AG10803 (cell line): ENCODE results near the gene ABHD2.
"Not testable (repeated sequence)": the region's sequence is repeated elsewhere in the genome, so short reads cannot be mapped to it uniquely, and the experiment has no call there.

Source experiments
- DNase-seq: peaks from one replicate; pipeline ENCODE4 v3.0.0; 2010; ENCODE audit warnings: low read depth
- H3K4me3 ChIP-seq: 2 replicates; pipeline ENCODE4 v1.5.1; 2011; ENCODE audit warnings: mild to moderate bottlenecking, low read length, control low read depth
- TF ChIP-seq, protein P1 (sequence below): conservative IDR thresholded peaks from 2 replicates; pipeline ENCODE4 v1.5.1; 2011; ENCODE audit warnings: mild to moderate bottlenecking, low read length, control low read depth, inconsistent platforms

ABHD2 gene

GRCh38 chr15:89230277-89230676 lies 142.0 kb downstream of the ABHD2 start:
- TF ChIP-seq, protein P1, sequence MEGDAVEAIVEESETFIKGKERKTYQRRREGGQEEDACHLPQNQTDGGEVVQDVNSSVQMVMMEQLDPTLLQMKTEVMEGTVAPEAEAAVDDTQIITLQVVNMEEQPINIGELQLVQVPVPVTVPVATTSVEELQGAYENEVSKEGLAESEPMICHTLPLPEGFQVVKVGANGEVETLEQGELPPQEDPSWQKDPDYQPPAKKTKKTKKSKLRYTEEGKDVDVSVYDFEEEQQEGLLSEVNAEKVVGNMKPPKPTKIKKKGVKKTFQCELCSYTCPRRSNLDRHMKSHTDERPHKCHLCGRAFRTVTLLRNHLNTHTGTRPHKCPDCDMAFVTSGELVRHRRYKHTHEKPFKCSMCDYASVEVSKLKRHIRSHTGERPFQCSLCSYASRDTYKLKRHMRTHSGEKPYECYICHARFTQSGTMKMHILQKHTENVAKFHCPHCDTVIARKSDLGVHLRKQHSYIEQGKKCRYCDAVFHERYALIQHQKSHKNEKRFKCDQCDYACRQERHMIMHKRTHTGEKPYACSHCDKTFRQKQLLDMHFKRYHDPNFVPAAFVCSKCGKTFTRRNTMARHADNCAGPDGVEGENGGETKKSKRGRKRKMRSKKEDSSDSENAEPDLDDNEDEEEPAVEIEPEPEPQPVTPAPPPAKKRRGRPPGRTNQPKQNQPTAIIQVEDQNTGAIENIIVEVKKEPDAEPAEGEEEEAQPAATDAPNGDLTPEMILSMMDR, result peak; percentile 28
- no peak for DNase-seq
- no peak overlapping the region for H3K4me3 ChIP-seq

GRCh38 chr15:89231832-89232231 lies 143.6 kb downstream of the ABHD2 start:
- H3K4me3 ChIP-seq, result no peak overlapping the region
- no peak for DNase-seq
- TF ChIP-seq, protein P1, result no peak

DNA sequence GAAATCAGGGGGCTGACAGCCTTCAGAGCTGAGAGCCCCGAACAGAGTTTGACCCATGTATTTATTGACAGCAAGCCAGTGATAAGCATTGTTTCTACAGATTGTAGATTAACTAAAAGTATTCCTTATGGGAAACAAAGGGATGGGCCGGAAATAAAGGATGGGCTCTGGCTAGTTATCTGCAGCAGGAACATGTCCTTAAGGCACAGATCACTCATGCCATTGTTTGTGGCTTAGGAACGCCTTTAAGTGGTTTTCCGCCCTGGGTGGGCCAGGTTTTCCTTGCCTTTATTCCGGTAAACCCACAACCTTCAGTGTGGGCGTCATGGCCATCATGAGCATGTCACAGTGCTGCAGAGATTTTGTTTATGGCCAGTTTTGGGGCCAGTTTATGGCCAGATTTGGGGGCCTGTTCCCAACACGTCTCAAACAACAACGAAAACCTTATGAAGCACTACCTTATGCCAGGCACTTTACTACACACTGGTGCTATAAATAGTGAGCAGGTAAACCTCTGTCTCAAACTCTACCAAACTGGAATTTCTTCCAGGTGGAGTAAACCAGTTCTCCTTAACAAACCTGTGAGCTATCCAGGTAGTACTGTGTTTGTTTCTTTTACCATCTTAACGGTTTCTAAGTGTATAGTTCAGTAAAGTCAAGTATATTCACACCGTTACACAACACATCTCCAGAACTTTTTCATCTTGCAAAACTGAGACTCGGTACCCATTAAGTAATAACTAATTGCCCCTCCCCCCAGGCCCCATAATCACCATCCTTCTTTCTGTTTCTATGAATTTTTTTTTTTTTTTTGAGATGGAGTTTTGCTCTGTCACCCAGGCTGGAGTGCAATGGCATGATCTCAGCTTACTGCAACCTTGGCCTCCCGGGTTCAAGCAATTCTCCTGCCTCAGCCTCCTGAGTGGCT lies 151.9 kb downstream of the ABHD2 start:
- not testable (repeated sequence) for H3K4me3 ChIP-seq, DNase-seq

GRCh38 chr15:89243046-89243690 lies 154.9 kb downstream of the ABHD2 start:
- peak overlapping the region; percentile 97 for H3K4me3 ChIP-seq
- TF ChIP-seq, protein P1, result no peak
- DNase-seq, result peak; percentile 58

- H3K4me3 ChIP-seq, result peak within 1 kb of the TSS; percentile 97
- DNase-seq, result peak; percentile 91
- TF ChIP-seq, protein P1, result peak; percentile 35
Measured at GRCh38 chr15:89243691-89244573, 155.7 kb downstream of the ABHD2 start, which contains the start of gene FANCI. Gene FANCI (plus strand): TSS chr15:89243979. CDS start chr15:89247648, 3,669 bp downstream.

DNA sequence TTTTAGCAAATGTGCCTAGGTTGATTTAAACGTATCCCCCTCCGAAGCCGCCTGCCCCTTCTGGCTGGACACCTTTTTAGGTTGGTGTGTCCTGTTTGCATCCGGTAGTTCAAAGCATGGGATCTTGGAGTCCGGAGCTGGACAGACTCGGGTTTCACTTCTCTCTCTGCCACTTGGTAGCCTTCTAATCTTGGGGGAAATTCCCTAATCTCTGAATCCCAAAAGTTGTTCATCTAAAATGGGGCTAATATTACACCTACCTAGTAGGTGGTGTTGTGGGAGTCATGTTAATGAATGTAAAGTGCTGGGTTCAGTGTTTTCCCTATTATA lies 156.3 kb downstream of the ABHD2 start:
- H3K4me3 ChIP-seq, result peak overlapping the region; percentile 97
- TF ChIP-seq, protein P1, result no peak
- DNase-seq, result no peak

DNA sequence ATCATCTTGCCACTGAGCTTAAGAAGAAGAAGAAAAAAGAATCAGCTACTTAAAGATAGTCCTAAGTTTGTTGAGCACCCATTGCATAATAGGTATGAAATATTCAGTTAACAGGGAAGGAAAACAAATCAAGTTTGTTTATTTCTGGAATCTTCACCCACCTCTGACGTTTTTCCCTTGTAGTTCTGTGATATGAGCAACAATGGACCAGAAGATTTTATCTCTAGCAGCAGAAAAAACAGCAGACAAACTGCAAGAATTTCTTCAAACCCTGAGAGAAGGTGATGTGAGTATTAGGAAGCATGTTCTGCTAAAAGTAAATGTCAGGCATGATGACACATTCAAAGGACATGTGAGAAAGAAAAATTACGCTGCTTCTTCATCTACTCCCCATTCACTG lies 159.2 kb downstream of the ABHD2 start:
- no peak overlapping the region for H3K4me3 ChIP-seq
- TF ChIP-seq, protein P1, result no peak
- no peak for DNase-seq
